ENCODE results near the gene SFRP2. TPM values are rescaled to one million over a fixed set of nuclear protein-coding genes. Genes with fewer than 3 reads are reported as not detected.

The SFRP2 gene, protein sequence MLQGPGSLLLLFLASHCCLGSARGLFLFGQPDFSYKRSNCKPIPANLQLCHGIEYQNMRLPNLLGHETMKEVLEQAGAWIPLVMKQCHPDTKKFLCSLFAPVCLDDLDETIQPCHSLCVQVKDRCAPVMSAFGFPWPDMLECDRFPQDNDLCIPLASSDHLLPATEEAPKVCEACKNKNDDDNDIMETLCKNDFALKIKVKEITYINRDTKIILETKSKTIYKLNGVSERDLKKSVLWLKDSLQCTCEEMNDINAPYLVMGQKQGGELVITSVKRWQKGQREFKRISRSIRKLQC
- 10 to 100 TPM in 2 of 3 donors, 1 to 10 TPM in 1; 1.3 to 83.0 (median 19.3) TPM for polyA plus RNA-seq

GRCh38 chr4:153788413-153789276, at the start of gene SFRP2:
Gene SFRP2, minus strand, starts transcription at chr4:153789083. Its CDS starts 248 bp downstream, at chr4:153788835.
- H3K27ac ChIP-seq (ENCODE audit: low read depth, low read length) = no peak within 1 kb of the TSS

GRCh38 chr4:153838564-153838963, 49.7 kb upstream of the SFRP2 start:
- 32 to 66% (median 50%) methylated on average over 3 of the region's 3 CpGs for WGBS, 3 donors
- no peak overlapping the region for H3K27ac ChIP-seq (ENCODE audit: low read depth, low read length)

More at GRCh38 chr4:153788413-153789276, at the start of gene SFRP2:
- 2 to 3% (median 2%) methylated on average over 65 to 72 of the region's 72 CpGs for WGBS, 3 donors

DNA sequence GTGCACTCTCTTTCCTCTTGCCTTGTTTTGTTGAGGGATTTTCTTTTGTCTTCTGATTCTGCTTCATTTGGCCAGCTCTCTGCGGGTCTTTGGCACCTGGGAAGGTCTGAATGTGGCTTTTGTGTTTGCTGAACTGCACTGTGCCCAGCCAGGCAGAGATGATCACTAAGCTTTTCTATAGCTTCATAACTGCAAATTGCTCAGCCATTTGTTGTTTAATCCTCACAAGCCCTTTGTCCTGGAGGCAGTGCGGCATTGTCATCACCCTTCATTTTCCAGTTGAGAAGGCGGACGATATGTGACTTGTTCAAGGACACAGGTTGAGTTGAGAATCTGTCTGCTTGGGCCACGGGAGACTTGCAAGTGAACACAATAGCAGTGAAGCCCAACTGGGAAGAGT, 46.0 kb upstream of the SFRP2 start:
- no peak overlapping the region for H3K27ac ChIP-seq (ENCODE audit: low read depth, low read length)
- WGBS, 3 donors = 61 to 89% (median 87%) methylated on average over 5 of the region's 5 CpGs

GRCh38 chr4:153832720-153833287, 43.9 kb upstream of the SFRP2 start:
- H3K27ac ChIP-seq (ENCODE audit: low read depth, low read length) = no peak overlapping the region
- 81 to 92% (median 84%) methylated on average over 3 of the region's 3 CpGs for WGBS, 3 donors

- no peak overlapping the region for H3K27ac ChIP-seq (ENCODE audit: low read depth, low read length)
- 67 to 82% (median 80%) methylated on average over 4 of the region's 4 CpGs for WGBS, 3 donors
Observed at GRCh38 chr4:153832054-153832453, 43.2 kb upstream of the SFRP2 start.

- H3K27ac ChIP-seq (ENCODE audit: low read depth, low read length) = no peak overlapping the region
- WGBS, 3 donors = 73 to 86% (median 78%) methylated on average over 1 of the region's 1 CpG
Observed at GRCh38 chr4:153831245-153831644, 42.4 kb upstream of the SFRP2 start.

- WGBS, 3 donors = 60 to 82% (median 73%) methylated on average over 2 of the region's 2 CpGs
Observed at GRCh38 chr4:153825691-153826090, 36.8 kb upstream of the SFRP2 start.

GRCh38 chr4:153825126-153825525, 36.2 kb upstream of the SFRP2 start:
- H3K27ac ChIP-seq (ENCODE audit: low read depth, low read length) = no peak overlapping the region
- 62 to 74% (median 65%) methylated on average over 4 of the region's 4 CpGs for WGBS, 3 donors

More at GRCh38 chr4:153825691-153826090, 36.8 kb upstream of the SFRP2 start:
- no peak overlapping the region for H3K27ac ChIP-seq (ENCODE audit: low read depth, low read length)

DNA sequence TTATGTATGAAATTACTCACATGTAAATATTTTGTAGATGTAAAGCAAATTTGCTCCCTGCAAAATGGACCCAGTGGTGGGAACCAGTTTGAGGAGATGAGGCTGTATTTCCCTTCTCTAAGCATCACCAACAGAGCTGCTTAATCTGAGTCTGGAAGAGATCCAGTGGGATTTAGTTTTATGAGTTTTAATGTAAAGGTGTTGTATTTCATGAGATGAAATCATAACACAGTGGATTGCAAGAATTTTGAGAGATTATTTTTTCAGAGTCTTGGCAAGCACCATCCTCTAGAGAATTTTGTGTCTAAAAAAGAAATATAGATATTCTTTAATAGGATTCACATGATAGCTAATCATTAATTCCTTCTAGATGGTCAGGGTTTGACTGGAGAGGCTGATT, 35.6 kb upstream of the SFRP2 start:
- no peak overlapping the region for H3K27ac ChIP-seq (ENCODE audit: low read depth, low read length)

- WGBS, 3 donors = 87 to 93% (median 88%) methylated on average over 1 of the region's 1 CpG
Observed at GRCh38 chr4:153823483-153823882, 34.6 kb upstream of the SFRP2 start.

DNA sequence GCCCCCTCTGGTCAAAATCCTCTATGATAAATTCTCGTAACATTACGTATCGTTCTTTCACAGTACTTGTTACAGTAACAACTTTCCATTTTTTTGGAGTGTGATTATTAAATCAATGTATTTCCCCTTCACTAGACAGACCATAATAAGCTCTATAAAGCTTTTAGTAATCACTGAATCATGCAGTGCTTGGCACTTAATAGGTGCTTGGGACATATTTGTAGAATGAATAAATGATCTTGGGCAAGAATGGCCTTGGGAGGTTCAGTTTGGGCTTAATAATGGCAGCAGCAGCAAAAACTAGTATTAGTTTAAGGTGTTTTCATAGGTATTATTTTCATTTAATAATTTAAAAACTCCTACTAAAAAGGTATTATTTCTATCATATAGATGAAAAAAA, 33.4 kb upstream of the SFRP2 start:
- 63 to 64% (median 63%) methylated on average over 3 of the region's 3 CpGs for WGBS, 3 donors
- H3K27ac ChIP-seq (ENCODE audit: low read depth, low read length) = no peak overlapping the region

More at GRCh38 chr4:153823483-153823882, 34.6 kb upstream of the SFRP2 start:
- no peak overlapping the region for H3K27ac ChIP-seq (ENCODE audit: low read depth, low read length)

GRCh38 chr4:153817466-153817865, 28.6 kb upstream of the SFRP2 start:
- H3K27ac ChIP-seq (ENCODE audit: low read depth, low read length) = no peak overlapping the region

GRCh38 chr4:153816542-153816941, 27.7 kb upstream of the SFRP2 start:
- 34 to 40% (median 38%) methylated on average over 2 of the region's 2 CpGs for WGBS, 3 donors
- H3K27ac ChIP-seq (ENCODE audit: low read depth, low read length) = no peak overlapping the region

DNA sequence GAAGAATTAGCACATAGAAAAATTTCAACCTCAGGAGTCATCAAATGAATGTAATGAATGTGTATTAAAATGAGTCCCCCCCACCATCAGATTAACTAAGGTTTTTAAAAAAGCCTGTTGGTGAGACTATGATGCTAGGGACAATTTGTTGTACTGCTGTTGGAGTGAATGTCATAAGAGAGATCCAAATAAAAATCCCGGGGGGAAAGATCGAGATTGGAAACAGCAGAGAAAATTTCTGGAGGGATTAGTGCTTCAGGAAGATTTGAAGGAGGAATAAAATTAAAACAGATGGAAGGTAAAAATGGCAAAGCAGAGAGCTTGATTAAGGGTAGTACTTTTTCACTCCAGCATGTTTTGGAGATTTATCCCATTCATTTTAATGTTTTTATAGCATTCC, 25.9 kb upstream of the SFRP2 start:
- no peak overlapping the region for H3K27ac ChIP-seq (ENCODE audit: low read depth, low read length)
- WGBS, 3 donors = 53 to 78% (median 71%) methylated on average over 2 of the region's 2 CpGs

DNA sequence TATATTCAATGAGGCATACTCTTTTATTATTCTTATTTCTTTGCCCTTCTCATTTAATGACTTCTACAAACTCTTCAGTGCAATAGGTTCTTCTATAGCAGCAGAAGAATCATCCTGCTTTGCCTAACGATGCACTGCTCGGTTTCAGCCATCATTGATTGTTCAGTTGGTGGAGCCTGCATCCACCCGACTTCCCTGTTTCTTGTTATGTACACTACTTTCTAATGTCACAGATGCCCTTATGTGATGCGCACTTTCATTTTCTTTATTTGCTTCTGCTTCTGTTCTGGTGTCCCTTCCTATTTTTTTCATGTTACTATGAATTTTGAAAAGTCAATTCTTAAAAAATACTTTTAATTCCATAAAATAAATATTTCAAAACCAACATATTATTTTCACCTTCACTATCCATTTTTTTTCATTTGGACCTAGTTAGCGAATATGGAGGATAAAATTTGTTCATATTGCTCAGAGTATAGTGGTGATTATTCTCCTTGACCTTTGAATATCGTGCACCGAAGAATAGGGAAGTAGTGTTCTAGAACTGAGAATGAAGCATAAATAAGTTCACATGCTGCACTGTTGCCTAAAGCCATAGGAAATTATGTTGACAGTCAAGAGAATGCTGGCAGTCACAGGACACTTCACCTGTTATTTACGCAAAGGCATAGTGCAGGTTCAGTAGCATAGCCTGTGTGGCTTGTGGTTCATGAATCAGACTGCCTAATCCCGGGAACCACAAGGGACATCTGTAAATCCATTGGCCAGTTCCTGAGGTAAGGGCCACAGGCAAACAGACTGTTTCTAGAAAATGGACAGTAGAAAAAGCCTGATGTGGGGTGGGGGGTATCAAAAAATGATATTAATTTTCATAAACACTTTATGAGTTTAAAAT, 21.3 kb upstream of the SFRP2 start:
- no peak overlapping the region for H3K27ac ChIP-seq (ENCODE audit: low read depth, low read length)
- WGBS, 3 donors = 78 to 87% (median 87%) methylated on average over 9 of the region's 9 CpGs

GRCh38 chr4:153809307-153809706, 20.4 kb upstream of the SFRP2 start:
- no peak overlapping the region for H3K27ac ChIP-seq (ENCODE audit: low read depth, low read length)

DNA sequence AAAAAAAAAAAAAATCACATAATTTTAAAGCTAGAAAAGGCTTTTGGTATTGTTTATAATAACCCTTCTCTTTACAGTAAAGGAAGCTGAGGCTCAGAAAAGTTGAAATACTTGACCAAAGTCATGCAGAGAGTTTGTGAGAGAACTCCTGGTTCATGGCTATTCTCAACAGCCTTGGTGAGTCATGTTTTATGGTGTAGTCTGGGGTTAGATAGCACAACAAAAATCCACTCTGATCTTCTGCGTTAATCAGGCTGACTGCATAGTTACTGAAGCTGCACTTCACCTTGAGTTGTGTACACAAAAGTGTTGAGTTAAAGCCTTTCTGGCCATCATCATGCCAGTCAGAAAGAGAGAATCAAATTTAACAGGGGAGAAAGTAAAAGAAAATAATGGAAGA, 19.3 kb upstream of the SFRP2 start:
- H3K27ac ChIP-seq (ENCODE audit: low read depth, low read length) = no peak overlapping the region
- WGBS, 3 donors = 45 to 83% (median 78%) methylated on average over 1 of the region's 1 CpG

DNA sequence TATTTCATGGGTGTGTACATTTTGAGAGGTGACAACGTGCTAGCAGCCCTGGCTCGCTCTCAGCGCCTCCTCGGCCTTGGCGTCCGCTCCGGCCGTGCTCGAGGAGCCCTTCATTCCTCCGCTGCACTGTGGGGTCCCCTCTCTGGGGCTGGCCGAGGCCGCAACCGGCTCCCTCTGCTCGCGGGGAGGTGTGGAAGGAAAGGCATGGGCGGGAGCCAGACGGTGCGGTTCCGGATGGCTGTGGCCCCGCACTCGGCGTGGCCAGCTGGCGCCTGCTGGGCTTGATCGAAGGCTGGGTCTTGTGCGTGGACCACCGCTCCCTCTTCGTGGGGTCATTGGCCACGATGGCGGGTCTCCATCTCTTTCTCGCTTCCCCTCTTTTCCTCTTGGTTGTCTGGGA, 17.2 kb upstream of the SFRP2 start:
- 92 to 97% (median 93%) methylated on average over 30 of the region's 30 CpGs for WGBS, 3 donors
- no peak overlapping the region for H3K27ac ChIP-seq (ENCODE audit: low read depth, low read length)

All from adipose tissue (tissue), 3 donors.